Left lobe of liver (tissue), 2 donors: Measurements from ENCODE around the gene PTPMT1. TPM values are rescaled to one million over a fixed set of nuclear protein-coding genes. Genes with fewer than 3 reads are reported as not detected.
A peak's percentile ranks its signal among the peaks of the same experiment; 100 is the strongest.

Source experiments
- ATAC-seq: fragments of 200-7000 bp; cut with Tn5 transposase; one replicate; pipeline ENCODE4 v1.9.1; 2020; ENCODE audit warnings: mild to moderate bottlenecking, moderate library complexity
- DNase-seq: peaks from one replicate; pipeline ENCODE4 v3.0.0-alpha.2; 2020; ENCODE audit warnings: low spot score
- total RNA-seq: library from RNA; stranded (reverse); gene quantifications from one replicate; pipeline ENCODE4 v1.2.1, GENCODE V29; 2021
- donor health status: DM: no; HTN: no; CAD: no; lungs with moderate emphysema.
- donor health status: DM: no; HTN: yes; CAD: no.

The PTPMT1 gene
- total RNA-seq, 1 donor from 2014 or later, result 23.8 TPM

GRCh38 chr11:47605921-47606320, 40.5 kb downstream of the PTPMT1 start:
- no peak for DNase-seq
- ATAC-seq, result no peak

GRCh38 chr11:47606731-47607130, 41.3 kb downstream of the PTPMT1 start:
- DNase-seq, result no peak
- no peak for ATAC-seq

GRCh38 chr11:47607380-47607779, 42.0 kb downstream of the PTPMT1 start:
- ATAC-seq (peak; percentile 6), DNase-seq (no peak)

GRCh38 chr11:47609675-47610074, 44.3 kb downstream of the PTPMT1 start:
- peak; percentile 15 for ATAC-seq
- DNase-seq, result no peak

DNA sequence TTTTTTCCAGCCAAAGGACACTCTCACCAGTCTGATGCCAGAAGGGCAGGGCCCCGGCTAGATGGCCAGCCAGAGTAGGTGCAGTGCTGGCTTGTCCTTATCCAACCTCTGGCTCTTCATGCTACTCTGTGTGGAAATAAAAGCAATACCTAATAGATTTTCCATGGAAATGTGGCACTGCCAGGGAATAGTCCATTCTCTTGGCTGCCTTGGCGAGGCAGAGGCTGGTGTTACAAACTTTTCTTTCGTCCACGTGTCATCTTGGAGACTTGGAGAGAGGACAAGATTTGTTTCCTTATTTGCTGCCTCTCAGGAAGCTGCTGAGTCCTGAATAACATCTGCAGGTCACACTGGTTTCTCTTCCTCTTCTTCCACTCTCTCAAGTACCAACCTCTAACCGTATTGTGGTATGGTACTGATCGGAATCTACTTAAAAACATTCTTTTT, 46.0 kb downstream of the PTPMT1 start:
- peak; percentile 26 for ATAC-seq
- DNase-seq, result no peak

DNA sequence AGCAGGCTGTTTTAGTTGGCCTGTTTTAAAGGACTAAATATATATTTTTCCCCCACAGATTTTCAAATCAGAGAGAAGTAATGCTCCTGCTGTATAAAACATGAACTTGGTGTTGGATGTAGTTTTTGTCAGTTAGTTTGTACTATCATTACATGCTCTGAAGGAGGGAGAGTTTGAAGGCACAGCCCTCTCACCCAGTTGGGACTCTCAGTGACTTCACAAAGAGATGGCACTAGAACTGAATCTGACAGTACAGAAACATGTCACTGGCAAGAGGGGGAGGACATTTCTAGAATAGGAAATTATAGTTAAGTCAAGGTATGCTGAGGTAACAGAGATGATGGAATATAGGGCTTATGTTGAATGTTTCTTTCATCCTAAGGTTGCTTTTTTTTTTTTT, 49.9 kb downstream of the PTPMT1 start:
- no peak for ATAC-seq
- no peak for DNase-seq

- peak; percentile 48 for ATAC-seq
- DNase-seq, result no peak
These were observed 51.5 kb downstream of the PTPMT1 start for GRCh38 chr11:47616726-47617416.

DNA sequence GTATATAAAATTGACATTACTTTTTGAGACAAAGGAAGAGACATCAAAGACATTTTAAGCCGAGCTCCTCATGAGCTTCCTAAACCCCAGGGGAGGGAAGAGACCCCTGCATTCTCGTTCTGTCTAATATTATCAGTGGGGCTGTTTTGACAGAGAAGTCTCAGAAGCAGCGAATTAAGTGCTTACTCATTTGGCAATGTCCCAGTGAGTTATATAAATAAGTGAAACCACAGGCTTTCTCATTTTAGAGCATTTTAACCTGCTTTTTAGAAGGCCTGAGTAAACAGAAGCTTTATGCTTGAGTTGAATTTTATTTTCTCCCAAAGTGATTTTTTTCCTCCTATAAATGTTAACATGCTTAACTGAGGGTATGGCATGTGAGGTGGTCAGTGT, 52.0 kb downstream of the PTPMT1 start:
- ATAC-seq, result no peak
- no peak for DNase-seq

GRCh38 chr11:47620836-47621378, 55.5 kb downstream of the PTPMT1 start:
- DNase-seq, result no peak

More at GRCh38 chr11:47620836-47621378, 55.5 kb downstream of the PTPMT1 start:
- ATAC-seq, result no peak

Other genes starting within 250 kb of the PTPMT1 start
- 0.08 TPM for gene MYBPC3, start 212.9 kb upstream of the PTPMT1 start, total RNA-seq
- 10.9 TPM for gene SPI1, start 187.1 kb upstream of the PTPMT1 start, total RNA-seq
- gene SLC39A13, start 157.0 kb upstream of the PTPMT1 start, total RNA-seq, result 15.8 TPM
- gene PSMC3, start 139.2 kb upstream of the PTPMT1 start, total RNA-seq, result 64.6 TPM
- 0.68 TPM for gene RAPSN, start 116.5 kb upstream of the PTPMT1 start, total RNA-seq
- 78.4 TPM for gene CELF1, start 12.5 kb upstream of the PTPMT1 start, total RNA-seq
- gene KBTBD4, start 13.4 kb downstream of the PTPMT1 start, total RNA-seq, result 7.0 TPM
- gene NDUFS3, start 13.5 kb downstream of the PTPMT1 start, total RNA-seq, result 58.2 TPM
- not detected for gene FAM180B, start 21.1 kb downstream of the PTPMT1 start, total RNA-seq
- gene C1QTNF4, start 28.8 kb downstream of the PTPMT1 start, total RNA-seq, result 0.45 TPM
- gene MTCH2, start 77.0 kb downstream of the PTPMT1 start, total RNA-seq, result 150 TPM
- 2.7 TPM for gene AGBL2, start 149.8 kb downstream of the PTPMT1 start, total RNA-seq
- gene FNBP4, start 201.7 kb downstream of the PTPMT1 start, total RNA-seq, result 23.2 TPM